T follicular helper cell (primary cell): ENCODE measurements around the gene LANCL3.
"Not testable (repeated sequence)": the region's sequence is repeated elsewhere in the genome, so short reads cannot be mapped to it uniquely, and the experiment has no call there.

Experiments
- DNase-seq: peaks from one replicate; pipeline ENCODE4 v3.0.0-alpha.2; 2020; ENCODE audit warnings: low read depth

LANCL3 gene

DNA sequence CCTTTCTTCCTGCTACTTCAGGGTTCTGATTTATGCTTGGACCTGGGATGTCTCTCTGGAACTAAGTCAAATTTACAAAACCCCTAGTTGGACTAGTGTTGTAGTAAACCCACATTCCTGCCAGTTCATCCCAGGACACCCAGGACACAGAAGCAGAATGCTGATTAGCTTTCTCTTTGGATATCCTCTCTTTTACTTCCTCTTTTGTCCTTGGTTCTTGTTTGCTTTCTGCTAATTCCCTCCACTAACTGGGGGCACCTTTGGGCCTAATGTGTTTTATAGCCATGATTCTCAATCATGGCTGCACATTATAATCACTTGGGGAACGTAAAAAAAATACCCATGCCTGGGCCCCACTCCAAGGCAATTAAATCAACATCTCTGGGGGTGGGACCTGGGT lies 42.5 kb downstream of the LANCL3 start:
- no peak for DNase-seq

DNA sequence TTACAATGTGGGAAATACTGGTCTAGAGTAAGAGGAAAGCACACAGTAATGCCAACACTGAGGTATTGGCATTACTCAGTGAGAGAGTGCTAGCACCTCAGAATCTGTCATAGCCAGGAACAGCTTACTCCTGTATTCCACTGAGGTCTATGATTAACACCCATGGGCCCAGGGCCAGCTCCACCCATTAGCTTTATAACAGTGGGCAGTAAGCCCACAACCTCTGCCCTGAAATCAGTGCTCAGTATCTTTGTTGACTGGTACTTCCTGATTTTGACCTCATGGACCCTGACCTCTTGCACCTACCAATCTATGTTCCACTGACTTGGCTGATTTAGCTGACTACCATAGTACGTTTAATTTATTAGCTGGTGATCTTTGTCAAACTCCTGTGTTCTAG lies 56.1 kb downstream of the LANCL3 start:
- DNase-seq, result no peak

DNA sequence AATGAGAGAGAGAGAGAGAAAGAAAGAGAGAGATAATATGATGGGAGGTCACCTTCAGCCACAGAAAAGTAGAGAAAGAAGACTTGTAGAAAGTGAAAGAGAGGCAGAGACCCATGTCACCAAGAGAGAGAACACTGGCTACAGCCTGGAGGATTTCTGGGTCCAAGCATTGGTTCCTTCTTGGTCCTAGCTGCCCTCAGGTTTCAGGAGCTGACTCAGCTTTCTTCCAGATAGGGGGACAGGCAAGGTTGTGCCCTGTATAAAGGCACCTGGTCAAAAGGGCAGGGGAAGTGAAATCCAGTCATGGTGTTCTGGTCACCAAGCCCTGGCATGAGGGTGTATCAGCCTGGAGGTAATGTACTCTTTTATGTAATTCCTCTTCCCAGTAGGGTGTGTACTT lies 66.6 kb downstream of the LANCL3 start:
- DNase-seq, result no peak

GRCh38 chrX:37640142-37640541 lies 68.7 kb downstream of the LANCL3 start:
- DNase-seq, result no peak

- no peak for DNase-seq
Measured at GRCh38 chrX:37641859-37642258, 70.4 kb downstream of the LANCL3 start.

GRCh38 chrX:37644381-37645305 lies 73.2 kb downstream of the LANCL3 start:
- DNase-seq, result no peak

DNA sequence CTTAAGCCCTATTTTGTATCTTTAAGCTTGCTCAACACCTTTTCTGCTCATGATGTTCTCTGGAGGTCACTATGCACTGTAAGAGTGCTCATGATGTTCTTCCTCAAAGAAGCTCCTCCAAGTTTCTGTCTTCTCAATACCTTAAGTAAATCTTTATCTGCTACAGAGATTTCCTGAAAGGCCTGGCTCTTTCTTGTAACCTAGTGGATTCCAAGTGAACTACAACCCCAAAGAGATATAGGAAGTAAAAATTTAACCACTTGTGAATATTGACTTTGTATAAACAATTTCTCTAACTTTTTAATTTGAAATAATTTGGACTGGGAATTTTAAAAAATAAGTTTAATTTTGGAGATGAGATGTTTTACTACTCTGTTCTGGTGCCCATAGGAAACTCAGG lies 74.8 kb downstream of the LANCL3 start:
- DNase-seq, result no peak

GRCh38 chrX:37650879-37651278 lies 79.4 kb downstream of the LANCL3 start:
- DNase-seq, result not testable (repeated sequence)

DNA sequence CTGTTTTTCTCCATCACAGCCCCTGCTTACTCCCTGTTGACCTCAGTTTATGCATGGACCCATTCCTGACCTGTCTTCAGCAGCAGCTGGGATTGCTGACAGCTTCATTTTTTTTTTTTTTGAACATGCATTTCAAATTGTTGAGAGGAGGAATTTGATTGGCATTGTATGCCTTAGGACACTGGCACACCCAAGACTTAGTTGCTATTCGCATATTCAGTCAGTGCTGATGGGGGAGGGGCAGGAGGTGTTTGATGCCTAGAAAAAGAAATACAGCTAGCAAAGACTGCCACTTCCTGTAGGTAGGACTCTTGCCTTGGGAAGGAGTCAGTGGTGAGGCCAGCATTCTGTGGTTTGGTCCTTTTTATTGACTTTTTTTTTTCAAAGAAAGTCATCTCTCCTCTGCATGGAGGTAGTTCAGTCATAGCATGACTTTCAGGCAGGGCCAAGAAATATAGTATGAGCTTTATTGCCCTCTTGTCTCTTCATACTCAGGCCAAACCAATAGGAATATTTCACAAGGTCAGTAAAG lies 80.5 kb downstream of the LANCL3 start:
- DNase-seq, result no peak

- no peak for DNase-seq
Measured at GRCh38 chrX:37652589-37653231, 81.2 kb downstream of the LANCL3 start.

- no peak for DNase-seq
Measured at GRCh38 chrX:37653397-37654085, 82.1 kb downstream of the LANCL3 start.

GRCh38 chrX:37658343-37659030 lies 87.0 kb downstream of the LANCL3 start:
- no peak for DNase-seq

DNA sequence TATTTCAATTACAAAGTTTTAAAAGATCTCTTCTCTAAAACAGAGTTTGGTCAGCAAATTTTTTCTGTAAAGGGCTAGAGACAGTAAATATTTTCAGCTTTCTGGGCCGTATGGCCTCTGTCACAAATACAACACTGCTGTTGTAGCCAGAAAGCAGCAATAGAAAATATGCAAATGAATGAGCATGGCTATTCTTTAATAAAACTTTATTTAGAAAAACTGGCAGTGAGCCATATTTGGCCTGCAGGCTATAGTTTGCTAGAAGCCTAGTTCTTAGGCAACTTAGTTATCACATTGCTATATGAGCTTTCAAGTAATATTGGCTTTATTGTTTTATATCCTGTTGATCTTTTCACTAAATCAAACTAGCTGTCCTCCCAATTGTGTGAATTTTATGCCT lies 87.6 kb downstream of the LANCL3 start:
- DNase-seq, result no peak

DNA sequence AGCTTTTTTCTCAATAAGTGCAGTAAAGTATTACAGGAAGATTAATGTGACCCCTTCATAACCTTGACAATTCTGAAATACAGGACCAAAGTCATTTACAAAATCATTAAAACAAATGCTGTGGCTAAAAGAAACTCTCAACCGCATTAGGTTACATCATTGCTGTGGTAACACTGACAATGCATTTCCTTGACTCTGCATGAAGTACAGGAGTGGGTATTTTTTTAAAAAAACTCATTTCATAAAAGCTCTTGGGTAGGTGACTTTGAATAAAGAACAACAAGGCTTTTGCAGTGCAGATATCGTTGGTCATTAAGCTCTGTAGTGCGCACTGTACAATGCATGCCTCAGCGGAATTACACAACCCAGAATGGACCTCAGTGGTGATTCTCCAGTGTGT lies 90.7 kb downstream of the LANCL3 start:
- no peak for DNase-seq

DNA sequence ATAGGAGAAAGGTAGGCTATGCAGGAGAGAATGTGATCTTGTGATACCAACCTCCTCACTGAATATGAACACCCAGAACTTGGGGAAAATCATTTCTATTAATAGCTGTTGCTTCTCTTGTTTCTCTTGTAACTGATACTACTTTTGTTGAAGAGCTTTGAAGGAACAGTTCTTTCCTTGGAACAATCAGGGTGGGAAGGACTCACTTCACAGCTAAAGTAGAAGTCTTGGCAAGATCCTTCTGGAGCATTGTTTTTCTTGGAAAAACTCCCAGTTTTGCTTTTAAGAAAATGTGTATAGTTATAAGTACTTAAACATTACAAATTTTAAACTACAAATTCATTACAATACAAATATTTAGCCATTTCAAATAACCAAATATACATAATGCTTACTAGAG lies 95.1 kb downstream of the LANCL3 start:
- no peak for DNase-seq

GRCh38 chrX:37667141-37667540 lies 95.7 kb downstream of the LANCL3 start:
- no peak for DNase-seq

- DNase-seq, result no peak
Measured at GRCh38 chrX:37672563-37672962, 101.1 kb downstream of the LANCL3 start.

- DNase-seq, result no peak
Measured at GRCh38 chrX:37676811-37677210, 105.3 kb downstream of the LANCL3 start.

GRCh38 chrX:37677243-37677642 lies 105.8 kb downstream of the LANCL3 start:
- DNase-seq, result no peak

DNA sequence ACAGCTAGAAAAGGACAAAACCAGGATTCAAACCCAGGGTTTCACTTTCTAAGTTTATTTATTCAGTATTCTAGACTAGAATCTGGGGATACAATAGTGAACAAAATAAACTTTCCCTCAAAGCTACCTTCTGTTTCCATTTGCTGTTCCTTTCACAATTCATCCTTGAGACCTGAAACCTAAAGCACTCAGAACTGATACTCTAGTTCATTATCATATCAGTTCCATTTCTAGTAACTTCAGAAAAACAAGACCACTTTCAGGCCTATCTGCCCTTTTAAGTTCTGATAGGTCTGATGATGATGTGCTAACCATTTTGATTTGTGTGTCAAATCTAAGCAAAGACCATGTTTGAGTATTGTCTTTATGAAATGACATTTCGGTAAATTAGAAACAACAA lies 106.3 kb downstream of the LANCL3 start:
- no peak for DNase-seq

DNA sequence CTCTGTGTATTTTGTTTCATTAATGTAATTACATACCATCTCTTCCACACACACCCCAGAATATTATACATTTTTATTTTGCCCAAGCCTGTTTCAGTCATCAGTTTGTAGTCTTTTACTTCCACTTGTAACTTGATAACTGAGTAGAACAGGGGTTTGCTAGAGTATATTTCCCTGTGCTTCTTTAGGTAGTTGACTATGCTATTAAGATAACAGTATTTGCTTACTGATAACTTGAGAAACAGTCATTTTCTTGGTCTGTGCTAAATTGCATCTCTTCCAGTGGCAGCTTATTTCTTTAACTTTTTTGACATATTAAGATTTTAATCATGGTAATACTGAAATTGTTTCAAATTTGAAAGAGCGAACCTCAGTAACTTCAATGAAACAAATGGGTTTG lies 107.1 kb downstream of the LANCL3 start:
- DNase-seq, result no peak

GRCh38 chrX:37679230-37679629 lies 107.8 kb downstream of the LANCL3 start:
- no peak for DNase-seq
